ENCODE measurements around the gene TOM1L2. TPM values are rescaled to one million over a fixed set of nuclear protein-coding genes. Genes with fewer than 3 reads are reported as not detected.
A peak's percentile ranks its signal among the peaks of the same experiment; 100 is the strongest.

Gene TOM1L2
- total RNA-seq, 1 experiment from 2014 or later: 45.2 TPM

DNA sequence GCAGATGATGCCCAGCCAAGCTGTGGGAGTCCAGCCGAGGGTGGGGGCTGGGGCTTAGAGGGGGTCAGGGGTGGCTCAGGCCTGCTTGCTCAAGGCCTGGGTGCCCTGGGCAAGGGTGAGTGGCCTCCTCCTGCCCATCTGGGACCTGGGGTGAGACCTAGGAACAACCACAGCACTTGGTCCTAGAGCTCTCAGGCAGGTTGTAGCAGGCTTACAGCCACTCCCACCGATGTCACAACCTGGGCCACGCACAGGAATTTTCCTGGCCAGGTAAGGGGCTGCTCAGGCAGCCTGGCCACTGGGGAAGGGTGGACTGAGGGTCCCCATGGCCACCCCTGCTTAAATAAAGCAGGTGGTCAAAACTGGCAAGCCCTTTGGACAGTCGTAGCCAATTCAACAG lies 129.1 kb downstream of the TOM1L2 start:
- Histone ChIP-seq H3K36me3 (ENCODE audit: control insufficient read depth, insufficient read depth, low read length) (no peaks in the 10 kb centered on the region), H3K4me1 (ENCODE audit: control insufficient read depth, insufficient read depth, low read length) (peaks cover 38% of the 10 kb centered on the region), H3K9me3 (ENCODE audit: control insufficient read depth, insufficient read depth, low read depth, low read length) (no peaks in the 10 kb centered on the region), H3K27ac (ENCODE audit: low read length) (0 out of 2 replicates have a peak overlapping the region, but pooled peaks have one; percentile 23), H3K27me3 (ENCODE audit: control insufficient read depth, insufficient read depth, low read length) (no peaks in the 10 kb centered on the region), H3K4me3 (ENCODE audit: low read depth in 2 of 2, low read length in 2 of 2) (no peak overlapping the region)
- intact Hi-C loops (cut with micrococcal nuclease; ENCODE audit: unreplicated experiment): no loop called here
- ChIA-PET POLR2A (no interaction called here), CTCF (no interaction called here)
- ATAC-seq (no peak), DNase-seq (ENCODE audit: low read depth, low spot score) (no peak)
- no TSS peak for BruUV-seq (replicated peaks)
- in situ Hi-C loops (cut with HindIII; ENCODE audit: low pct_unique_long_range_greater_than_20kb, low sequenced_read_pairs): no loop called here
- no peak for TF ChIP-seq SIN3A (IDR thresholded peaks at IDR 0.05; ENCODE audit: borderline replicate concordance, insufficient read depth, low read depth, low read length)

DNA sequence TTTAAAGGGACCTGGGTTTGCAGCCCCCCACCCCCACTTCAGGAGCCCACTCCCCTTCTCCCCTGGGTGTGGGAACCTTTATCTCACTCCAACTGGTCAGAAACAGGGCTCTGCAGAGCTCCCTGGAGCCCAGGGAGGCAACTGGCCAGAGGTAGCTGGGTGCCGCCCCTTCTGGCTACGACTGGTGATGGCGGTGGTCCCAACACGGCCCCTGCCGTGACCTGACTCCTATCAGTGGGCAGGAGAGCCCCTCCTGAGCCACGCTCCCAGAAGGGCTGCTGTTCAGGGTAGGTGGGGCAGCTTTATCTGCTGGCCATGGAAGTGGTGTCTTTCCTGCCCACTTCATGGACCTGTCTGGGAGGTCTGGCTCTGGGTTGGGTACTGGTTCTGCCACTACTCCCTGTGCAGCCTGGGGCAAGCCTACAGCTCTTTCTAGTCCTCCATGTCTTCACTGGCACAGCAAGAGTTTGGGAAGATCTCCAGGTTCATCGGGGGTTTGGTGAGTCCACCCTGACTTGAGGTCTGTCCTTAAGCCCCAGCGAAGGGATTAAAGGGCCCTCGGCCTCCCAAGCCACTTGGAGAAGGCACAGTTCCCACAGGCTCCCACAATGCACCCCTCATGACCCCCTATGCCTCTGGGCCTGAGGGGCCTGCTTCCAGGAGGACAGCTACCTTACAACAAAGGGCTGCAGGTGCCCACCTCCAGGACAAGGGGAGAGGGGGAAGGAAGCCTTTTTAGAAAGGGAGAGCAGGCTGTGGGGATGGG lies 129.9 kb downstream of the TOM1L2 start:
- CTCF ChIA-PET: interaction anchor here (0.8 kb wide), 1 partner anchor 30 kb away, joined by 4 read pairs; no protein-coding TSS in a partner anchor
- no TSS peak for BruUV-seq (replicated peaks)
- in situ Hi-C loops (cut with HindIII; ENCODE audit: low pct_unique_long_range_greater_than_20kb, low sequenced_read_pairs) (no loop called here), intact Hi-C loops (cut with micrococcal nuclease; ENCODE audit: unreplicated experiment) (no loop called here)
- peaks cover 46% of the 10 kb centered on the region for H3K4me1 ChIP-seq (ENCODE audit: control insufficient read depth, insufficient read depth, low read length)
- peak overlapping the region; percentile 98 for H3K27ac ChIP-seq (ENCODE audit: low read length)
- H3K4me3 ChIP-seq (ENCODE audit: low read depth in 2 of 2, low read length in 2 of 2): no peak overlapping the region
- ATAC-seq (no peak), DNase-seq (ENCODE audit: low read depth, low spot score) (no peak)
- POLR2A ChIA-PET: interaction anchor here (0.6 kb wide), 1 partner anchor 18 kb away, joined by 3 read pairs; no protein-coding TSS in a partner anchor
- TF ChIP-seq, protein P1, sequence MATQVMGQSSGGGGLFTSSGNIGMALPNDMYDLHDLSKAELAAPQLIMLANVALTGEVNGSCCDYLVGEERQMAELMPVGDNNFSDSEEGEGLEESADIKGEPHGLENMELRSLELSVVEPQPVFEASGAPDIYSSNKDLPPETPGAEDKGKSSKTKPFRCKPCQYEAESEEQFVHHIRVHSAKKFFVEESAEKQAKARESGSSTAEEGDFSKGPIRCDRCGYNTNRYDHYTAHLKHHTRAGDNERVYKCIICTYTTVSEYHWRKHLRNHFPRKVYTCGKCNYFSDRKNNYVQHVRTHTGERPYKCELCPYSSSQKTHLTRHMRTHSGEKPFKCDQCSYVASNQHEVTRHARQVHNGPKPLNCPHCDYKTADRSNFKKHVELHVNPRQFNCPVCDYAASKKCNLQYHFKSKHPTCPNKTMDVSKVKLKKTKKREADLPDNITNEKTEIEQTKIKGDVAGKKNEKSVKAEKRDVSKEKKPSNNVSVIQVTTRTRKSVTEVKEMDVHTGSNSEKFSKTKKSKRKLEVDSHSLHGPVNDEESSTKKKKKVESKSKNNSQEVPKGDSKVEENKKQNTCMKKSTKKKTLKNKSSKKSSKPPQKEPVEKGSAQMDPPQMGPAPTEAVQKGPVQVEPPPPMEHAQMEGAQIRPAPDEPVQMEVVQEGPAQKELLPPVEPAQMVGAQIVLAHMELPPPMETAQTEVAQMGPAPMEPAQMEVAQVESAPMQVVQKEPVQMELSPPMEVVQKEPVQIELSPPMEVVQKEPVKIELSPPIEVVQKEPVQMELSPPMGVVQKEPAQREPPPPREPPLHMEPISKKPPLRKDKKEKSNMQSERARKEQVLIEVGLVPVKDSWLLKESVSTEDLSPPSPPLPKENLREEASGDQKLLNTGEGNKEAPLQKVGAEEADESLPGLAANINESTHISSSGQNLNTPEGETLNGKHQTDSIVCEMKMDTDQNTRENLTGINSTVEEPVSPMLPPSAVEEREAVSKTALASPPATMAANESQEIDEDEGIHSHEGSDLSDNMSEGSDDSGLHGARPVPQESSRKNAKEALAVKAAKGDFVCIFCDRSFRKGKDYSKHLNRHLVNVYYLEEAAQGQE (IDR thresholded peaks at IDR 0.05; ENCODE audit: insufficient read depth in 1 of 2, low read depth in 2 of 2, low read length in 1 of 2): no peak
- TF ChIP-seq CTCF (IDR thresholded peaks at IDR 0.05) (no peak), POLR2AphosphoS5 (IDR thresholded peaks at IDR 0.05; ENCODE audit: low read depth, low read length) (no peak; the same call in 1 of the 2 replicates), SIN3A (IDR thresholded peaks at IDR 0.05; ENCODE audit: borderline replicate concordance, insufficient read depth, low read depth, low read length) (no peak), TCF7L2 (IDR thresholded peaks at IDR 0.05; ENCODE audit: low read depth, low read length) (no peak)
- no peaks in the 10 kb centered on the region for H3K9me3 ChIP-seq (ENCODE audit: control insufficient read depth, insufficient read depth, low read depth, low read length)
- H3K27me3 ChIP-seq (ENCODE audit: control insufficient read depth, insufficient read depth, low read length): no peaks in the 10 kb centered on the region
- H3K36me3 ChIP-seq (ENCODE audit: control insufficient read depth, insufficient read depth, low read length): no peaks in the 10 kb centered on the region

DNA sequence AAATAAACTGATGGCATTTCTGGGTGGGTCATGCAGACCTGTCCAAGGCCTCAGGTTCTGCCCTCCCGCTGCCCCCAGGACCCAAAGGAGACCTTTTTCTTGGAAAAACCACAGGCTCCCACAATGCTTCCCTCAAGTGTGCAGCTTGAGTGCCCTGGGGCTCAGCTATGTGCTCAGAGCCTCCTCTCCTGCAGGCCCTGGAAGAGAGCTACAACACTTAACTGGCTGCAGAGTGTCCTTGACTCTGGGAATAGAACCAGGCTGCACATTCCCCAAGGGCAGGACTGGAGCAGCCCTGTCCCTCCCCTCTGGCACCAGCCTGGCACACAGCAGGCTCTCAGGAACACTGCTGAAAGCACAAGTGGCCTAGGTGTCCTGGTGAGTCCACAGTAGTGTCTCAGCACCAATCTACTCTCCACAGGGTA lies 130.6 kb downstream of the TOM1L2 start:
- ChIA-PET CTCF (interaction anchor here (0.8 kb wide), 1 partner anchor 29 kb away, joined by 4 read pairs; no protein-coding TSS in a partner anchor), POLR2A (interaction anchor here (0.6 kb wide), 1 partner anchor 158 kb away, joined by 4 read pairs; no protein-coding TSS in a partner anchor)
- no peak for TF ChIP-seq TCF7L2 (IDR thresholded peaks at IDR 0.05; ENCODE audit: low read depth, low read length)
- TF ChIP-seq CTCF (IDR thresholded peaks at IDR 0.05): no peak
- no peak for TF ChIP-seq SIN3A (IDR thresholded peaks at IDR 0.05; ENCODE audit: borderline replicate concordance, insufficient read depth, low read depth, low read length)
- TF ChIP-seq, protein P1 (IDR thresholded peaks at IDR 0.05; ENCODE audit: insufficient read depth in 1 of 2, low read depth in 2 of 2, low read length in 1 of 2): no peak
- no peak for TF ChIP-seq POLR2AphosphoS5 (IDR thresholded peaks at IDR 0.05; ENCODE audit: low read depth, low read length)
- Histone ChIP-seq H3K9me3 (ENCODE audit: control insufficient read depth, insufficient read depth, low read depth, low read length) (no peaks in the 10 kb centered on the region), H3K4me3 (ENCODE audit: low read depth in 2 of 2, low read length in 2 of 2) (no peak overlapping the region), H3K27ac (ENCODE audit: low read length) (peak overlapping the region; percentile 98), H3K36me3 (ENCODE audit: control insufficient read depth, insufficient read depth, low read length) (no peaks in the 10 kb centered on the region), H3K4me1 (ENCODE audit: control insufficient read depth, insufficient read depth, low read length) (peaks cover 49% of the 10 kb centered on the region), H3K27me3 (ENCODE audit: control insufficient read depth, insufficient read depth, low read length) (no peaks in the 10 kb centered on the region)
- ATAC-seq (peak; percentile 3; the same call in 1 of the 2 replicates), DNase-seq (ENCODE audit: low read depth, low spot score) (no peak)
- no TSS peak for BruUV-seq (replicated peaks)
- intact Hi-C loops (cut with micrococcal nuclease; ENCODE audit: unreplicated experiment) (no loop called here), in situ Hi-C loops (cut with HindIII; ENCODE audit: low pct_unique_long_range_greater_than_20kb, low sequenced_read_pairs) (no loop called here)

Data from Panc1 (cell line).